GM11168 (cell line): ENCODE measurements around the gene DEPP1.

Experiments used
- in situ Hi-C: fragments of 300-500 bp; cut with MboI; formaldehyde crosslinking; loops from one replicate; pipeline ENCODE4 v1.12.0; 2022; ENCODE audit warnings: low sequenced_read_pairs; ENCODE audit not compliant: unreplicated experiment

Gene DEPP1

GRCh38 chr10:44936314-44936975, 42.2 kb downstream of the DEPP1 start:
- in situ Hi-C loops = no loop called here

- in situ Hi-C loops = no loop called here
Observed at GRCh38 chr10:44935966-44936295, 42.7 kb downstream of the DEPP1 start.

- in situ Hi-C loops = no loop called here
Observed at GRCh38 chr10:44935201-44935965, 43.2 kb downstream of the DEPP1 start.

GRCh38 chr10:44934416-44935200, 44.0 kb downstream of the DEPP1 start:
- in situ Hi-C loops = loop anchor here (5.0 kb wide), 1 partner anchor 43 kb away; the partner anchor contains the start of gene DEPP1

- in situ Hi-C loops = loop anchor here (5.0 kb wide), 1 partner anchor 44 kb away; the partner anchor contains the start of gene DEPP1
Observed at GRCh38 chr10:44933451-44934321, 44.9 kb downstream of the DEPP1 start.

GRCh38 chr10:44932517-44933450, 45.8 kb downstream of the DEPP1 start:
- in situ Hi-C loops = loop anchor here (5.0 kb wide), 1 partner anchor 45 kb away; the partner anchor contains the start of gene DEPP1

GRCh38 chr10:44931621-44932516, 46.7 kb downstream of the DEPP1 start:
- in situ Hi-C loops = loop anchor here (5.0 kb wide), 1 partner anchor 45 kb away; the partner anchor contains the start of gene DEPP1

GRCh38 chr10:44930904-44931620, 47.5 kb downstream of the DEPP1 start:
- in situ Hi-C loops = loop anchor here (5.0 kb wide), 1 partner anchor 46 kb away; the partner anchor contains the start of gene DEPP1

GRCh38 chr10:44929356-44930255, 49.0 kb downstream of the DEPP1 start:
- in situ Hi-C loops = loop anchor here (5.0 kb wide), 1 partner anchor 48 kb away; the partner anchor contains the start of gene DEPP1

- in situ Hi-C loops = no loop called here
Observed at GRCh38 chr10:44928462-44928861, 50.1 kb downstream of the DEPP1 start.

- in situ Hi-C loops = no loop called here
Observed at GRCh38 chr10:44927352-44927751, 51.3 kb downstream of the DEPP1 start.

GRCh38 chr10:44926751-44927351, 51.8 kb downstream of the DEPP1 start:
- in situ Hi-C loops = no loop called here
